ENCODE results near the gene ACTR8.
A peak's percentile ranks its signal among the peaks of the same experiment; 100 is the strongest.

ACTR8 gene

DNA sequence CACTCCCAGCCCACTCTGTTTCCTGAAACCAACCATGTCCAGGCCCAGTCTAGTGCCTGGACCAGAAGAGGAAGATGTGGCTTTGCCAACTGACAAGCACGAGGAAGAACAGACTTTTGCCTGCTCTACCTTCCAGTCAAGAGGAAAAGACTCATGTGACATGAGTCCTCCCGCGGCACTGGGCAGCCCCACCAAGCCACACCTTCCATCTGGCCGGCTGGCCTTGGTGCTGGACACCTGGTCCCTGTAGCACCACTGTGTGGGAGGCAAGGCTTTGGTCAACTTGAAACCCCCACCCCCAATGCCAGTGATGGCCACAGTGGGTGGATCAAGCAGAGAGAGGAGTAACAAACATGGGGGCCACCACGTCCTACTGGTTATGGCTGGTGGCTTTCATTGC lies 48.3 kb downstream of the ACTR8 start:
- DNase-seq: no peak

DNA sequence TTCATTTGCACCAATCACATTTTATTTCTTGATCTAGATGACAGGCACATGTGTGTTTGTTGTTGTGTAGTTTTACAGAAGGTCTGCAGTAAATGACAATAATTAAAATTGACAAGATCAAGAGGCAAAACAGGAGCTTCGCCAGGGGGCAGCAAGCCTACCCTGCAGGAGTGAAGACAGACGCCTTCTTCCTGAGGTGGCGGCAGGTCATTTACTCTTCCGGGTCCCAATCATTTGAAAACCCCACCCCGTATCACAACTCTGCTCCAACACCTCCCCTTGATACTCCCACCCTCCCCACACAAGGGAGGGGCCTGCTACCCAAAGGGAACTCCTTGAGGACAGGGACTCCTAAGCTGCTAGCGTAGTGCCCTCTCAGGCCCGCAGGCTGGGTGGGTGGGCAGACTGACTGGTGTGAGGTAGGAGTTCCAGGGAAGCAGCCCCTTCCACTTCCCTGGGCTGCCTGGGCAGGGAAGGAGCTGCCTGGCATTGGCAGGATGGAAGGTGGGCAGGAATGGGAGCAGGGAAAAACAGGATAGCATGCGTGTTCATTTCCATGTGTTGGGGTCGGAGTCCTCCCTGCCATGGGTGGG lies 48.8 kb downstream of the ACTR8 start:
- no peak for DNase-seq

DNA sequence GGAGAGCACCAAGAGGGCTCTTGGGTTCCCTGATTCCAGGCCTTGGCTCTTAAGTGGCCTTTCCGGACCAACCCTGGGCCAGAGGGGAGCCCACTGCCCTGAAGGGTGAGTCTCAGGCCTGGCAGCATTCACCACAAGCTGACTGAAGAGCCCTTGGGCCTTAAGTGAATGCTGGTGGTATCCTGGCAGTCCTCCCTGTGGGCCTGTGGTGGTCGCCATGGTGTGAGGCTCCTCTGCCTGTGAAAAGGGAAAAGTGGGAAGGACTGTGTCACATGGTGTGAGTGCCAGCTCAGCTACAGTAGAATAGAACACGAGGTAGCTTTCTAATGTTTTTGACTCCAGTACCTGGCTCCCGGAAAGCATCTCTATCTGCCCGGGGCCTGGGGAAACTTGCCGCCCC lies 51.0 kb downstream of the ACTR8 start:
- no peak for DNase-seq

DNA sequence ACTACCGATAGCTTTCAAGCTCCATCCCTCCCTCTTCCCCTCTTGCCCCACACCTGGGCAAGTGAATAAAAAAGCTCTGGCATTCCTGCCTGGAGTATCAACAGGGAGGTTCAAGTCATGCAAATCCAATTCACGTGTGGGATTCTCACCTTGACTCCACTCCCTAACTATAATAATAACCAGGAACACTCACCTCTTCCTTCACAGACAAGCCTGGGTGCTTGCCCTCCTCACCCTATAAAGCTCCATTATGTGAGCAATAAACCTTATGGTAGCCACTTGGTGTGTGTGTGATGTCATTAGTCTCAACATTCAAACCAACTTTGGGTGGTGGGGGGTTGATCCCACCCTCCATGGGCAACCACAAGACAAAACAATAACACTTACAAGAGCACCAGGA lies 52.3 kb downstream of the ACTR8 start:
- DNase-seq: no peak

DNA sequence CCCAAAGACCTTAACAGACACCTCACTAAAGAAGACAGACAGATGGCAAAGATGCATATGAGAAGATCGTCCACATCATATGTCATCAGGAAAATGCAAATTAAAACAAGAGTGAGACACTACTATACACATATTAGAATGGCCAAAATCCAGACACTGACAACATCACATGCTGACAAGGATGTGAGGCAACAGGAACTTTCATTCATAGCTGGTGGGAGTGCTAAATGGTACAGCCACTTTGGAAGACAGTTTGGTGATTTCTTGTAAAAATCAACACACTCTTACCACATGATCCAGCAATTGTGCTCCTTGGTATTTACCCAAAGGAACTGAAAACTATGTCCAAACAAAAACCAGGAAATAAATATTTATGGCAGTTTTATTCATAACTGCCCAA lies 53.4 kb downstream of the ACTR8 start:
- no peak for DNase-seq

DNA sequence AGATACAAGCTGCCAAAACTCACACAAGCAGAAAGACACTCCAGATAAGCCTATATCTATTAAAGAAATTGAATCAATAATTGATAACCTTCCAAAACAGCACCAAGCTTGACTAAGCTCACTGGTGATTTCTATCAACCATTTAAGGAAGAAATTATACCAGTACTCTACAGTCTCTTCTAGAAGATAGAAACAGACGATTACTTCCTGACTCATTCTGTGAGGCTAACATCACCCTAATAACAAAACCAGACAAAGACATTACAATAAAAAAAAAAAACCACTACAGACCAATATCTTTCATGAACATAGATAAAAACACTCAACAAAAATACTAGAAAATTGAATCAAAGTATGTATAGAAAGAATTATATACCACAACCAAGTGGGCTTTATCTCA lies 55.9 kb downstream of the ACTR8 start:
- DNase-seq: no peak

DNA sequence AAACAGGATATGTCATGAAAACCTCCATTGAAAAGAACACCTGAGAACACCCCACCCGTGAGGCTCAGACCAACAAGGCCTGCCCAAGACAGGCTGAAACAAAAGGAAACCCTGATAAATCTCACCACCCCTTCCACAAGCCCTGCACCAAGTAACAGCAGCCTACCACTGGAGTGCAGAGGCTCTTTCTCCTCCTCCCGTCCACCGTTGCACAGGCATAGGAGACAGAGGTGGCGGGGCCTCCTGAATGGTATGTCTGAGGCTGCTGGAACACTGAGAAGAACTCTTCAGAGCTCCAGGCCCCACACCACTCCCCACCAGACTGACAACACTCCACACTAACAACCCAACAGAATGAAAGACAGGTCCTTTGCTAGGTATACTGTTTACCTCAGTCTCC lies 57.2 kb downstream of the ACTR8 start:
- DNase-seq: no peak

DNA sequence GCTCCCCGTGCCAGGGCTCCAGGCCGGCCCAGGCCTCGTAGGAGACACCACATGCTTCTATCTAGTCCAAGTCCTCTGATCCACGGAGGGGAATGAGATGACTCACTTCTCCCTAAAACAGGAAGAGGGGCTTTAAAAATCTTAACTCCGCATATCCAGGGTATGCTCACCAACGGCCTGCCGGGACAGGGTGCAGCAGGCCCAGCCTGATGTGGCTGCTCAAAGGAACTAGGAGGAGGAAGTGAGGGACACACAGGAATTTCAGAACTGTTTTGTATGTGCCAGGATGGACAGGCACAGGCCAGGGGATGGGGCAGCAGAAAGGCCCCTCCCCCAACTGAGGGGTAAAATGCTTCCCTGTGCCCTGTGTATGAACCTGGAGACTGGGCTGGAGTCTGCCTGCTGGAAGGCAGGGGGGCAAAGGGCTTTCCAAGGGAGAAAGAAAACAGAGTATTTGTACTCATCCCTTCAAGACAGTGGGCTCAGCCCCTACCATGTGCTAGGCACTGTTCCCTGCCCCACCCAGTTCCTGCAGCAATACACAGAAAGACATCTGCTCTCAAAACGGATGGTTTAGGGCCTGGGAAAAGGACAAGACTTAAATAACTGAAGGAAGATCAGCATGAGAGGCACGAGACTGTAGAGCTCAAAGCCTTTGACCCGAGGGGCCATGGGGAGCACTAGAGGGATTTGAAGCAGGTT lies 57.8 kb downstream of the ACTR8 start:
- DNase-seq: no peak

DNA sequence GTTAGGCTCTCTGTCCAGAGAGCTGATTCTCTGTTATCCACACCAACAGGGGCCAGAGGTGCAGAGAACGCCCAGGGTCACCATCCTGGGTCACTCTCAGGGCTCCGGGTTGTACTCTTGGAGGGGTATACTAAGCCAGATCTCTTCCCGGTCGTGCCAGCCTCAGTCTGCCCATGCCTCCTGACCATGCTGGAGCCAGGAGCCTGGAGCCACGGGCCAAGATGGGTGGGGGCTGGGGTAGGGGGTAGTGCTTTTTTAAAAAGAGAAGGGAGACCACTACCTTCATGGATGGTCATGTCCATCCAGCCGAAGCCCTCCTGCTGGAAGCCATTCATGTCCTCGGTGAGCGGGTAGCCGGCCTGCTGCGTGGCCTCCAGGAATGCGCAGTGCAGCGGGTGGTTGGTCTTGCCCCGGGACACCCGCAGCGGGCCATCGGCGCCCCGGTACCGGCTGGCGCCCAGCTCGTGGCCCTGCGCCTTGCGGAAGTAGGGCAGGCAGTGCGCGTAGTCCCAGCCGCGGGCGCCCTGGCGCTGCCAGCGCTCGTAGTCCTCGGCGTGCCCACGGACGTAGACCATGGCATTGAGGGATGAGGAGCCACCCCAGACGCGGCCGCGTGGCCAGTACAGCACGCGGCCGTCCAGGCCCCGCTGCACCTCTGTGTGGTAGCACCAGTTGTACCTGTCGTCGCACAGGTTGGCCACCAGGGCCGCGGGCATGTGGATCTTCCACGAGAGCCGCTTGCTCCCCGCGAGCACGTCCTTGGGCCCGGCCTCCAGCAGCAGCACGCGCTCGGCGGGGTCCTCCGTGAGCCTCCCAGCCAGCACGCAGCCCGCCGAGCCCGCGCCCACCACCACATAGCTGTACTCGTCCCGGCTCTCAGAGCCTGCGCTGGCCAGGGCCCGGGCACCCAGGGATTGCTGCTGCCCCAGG lies 58.7 kb downstream of the ACTR8 start:
- no peak for DNase-seq

DNA sequence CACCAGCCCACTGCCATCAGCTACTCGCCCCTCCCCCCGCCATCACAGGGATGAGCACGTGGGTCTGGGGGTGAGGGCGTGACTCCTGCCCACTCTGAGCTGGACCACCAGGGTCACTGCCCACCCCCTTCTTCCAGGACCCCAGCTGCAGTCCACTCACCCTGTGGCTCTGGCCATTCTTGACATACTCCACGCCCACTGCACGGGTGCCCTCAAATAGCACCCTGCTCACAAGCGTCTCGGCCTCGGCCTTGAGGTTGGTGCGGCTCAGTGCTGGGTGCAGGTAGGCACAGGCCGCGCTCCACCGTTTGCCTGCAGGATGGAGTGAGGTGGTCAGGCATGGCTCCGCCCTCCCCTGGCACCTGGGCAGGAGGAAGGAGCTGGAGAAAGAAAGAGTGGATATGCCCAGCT lies 59.6 kb downstream of the ACTR8 start:
- DNase-seq: no peak

DNA sequence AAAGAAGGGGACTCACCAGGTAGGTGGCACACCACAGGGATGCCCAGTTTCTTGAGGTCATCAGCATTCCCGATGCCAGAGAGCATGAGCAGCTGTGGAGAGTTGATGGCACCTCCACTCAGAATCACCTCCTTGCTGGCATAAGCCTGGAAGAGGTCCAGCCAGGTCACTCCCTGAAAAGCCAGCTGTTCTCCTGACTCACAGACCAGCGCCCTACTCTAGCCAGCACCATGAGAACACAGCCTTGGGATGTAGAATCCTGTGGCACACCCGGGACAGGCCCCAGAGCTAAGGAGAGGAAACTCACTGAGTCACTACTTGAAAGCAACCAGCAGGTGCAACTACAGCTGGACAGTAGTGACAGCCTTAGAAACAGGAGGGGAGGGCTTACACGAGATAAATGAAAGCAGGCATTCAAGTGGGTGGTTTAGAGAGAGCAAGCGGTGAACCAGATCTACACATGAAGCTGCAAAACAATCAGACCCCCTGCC lies 60.3 kb downstream of the ACTR8 start:
- peak; percentile 59 to 65 for DNase-seq

DNA sequence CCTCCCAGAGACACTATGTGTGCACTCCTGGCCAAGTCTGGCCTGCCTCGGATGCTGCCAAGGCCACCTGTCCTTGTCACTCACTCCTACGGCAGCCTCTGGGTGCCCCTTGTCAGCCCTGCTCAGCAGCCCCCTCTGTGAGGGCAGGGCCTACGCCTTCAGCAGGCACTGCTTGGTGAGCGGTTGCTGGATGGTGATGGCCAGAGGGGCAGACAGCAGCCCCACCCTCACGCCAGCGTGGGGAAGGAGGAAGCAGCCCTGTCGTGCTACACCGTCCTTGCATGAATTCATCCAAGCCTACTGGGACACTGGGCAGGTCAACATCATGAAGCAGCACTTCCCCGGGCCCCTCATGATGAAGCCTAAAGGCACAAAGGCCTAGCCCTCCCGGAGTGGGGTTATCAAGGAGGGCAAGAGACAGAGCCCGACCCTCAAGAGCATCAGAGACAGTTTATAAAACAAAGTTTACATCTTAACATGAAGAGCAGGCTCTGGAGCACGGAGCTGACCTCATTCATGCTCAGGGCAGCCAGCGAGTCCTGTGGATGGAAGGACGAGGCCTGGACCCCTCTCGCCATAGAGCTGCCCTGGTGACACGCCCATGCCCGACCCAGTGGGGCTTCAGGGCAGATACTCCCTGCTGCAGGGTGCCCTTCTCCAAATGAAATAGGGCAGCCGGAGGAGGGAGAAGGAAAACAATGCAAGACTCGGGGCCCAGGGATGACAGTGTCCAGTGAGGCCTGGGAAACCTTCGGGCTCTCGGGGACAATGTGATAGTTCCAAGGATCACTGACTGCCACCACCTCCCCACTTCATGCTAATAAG lies 61.0 kb downstream of the ACTR8 start:
- no peak for DNase-seq

DNA sequence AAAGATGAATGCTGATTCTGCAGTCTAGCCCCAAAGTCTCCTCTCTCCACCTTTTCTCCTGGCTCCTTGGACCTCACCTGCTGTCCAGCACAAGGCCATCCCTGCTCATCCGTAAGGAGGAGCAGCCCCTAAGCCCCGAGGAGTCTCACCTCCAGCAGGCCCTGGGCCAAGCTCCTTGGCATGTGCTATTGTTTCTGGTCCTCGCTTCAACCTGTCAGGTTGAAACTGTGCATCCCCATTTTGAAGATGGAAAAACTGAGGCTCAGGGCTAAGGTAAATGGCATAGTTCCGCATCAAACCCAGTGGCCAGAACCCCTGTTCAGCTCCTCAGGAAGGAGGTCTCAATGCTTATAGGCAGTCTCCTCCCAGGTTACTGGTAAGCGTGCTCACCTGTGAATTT lies 61.9 kb downstream of the ACTR8 start:
- DNase-seq: no peak

DNA sequence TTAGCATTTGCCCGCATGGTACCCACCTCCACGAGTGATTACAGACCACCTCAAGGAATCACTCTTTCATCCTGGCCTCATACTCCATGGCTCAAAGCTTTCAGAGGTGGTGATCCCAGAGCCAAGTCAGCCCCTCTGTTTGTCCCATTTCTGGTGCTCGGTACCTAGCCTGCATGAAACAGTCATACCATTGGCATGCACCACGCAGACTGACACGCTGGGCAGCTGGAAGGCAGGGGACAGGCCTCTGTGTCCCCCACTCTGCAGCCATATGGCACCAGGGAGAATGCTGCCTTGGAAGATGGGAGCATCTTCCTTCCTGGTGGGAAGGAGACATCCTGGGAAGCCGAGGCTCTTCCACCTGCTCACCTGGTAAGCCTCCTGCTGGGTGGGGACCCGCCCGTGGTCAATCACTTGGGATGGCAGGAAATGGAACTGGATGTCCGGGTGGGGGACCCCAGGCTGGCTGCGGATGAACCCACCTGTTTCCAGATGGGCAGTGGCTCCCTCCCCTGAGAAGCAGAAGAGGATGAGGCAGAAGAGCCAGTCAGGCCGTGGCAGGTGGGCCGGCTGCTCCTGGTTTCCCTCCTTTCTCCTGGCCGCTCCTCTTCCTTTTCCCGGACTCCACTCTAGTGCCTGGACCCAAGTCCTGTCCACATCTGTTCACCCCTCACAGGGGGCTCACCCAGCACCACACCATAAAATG lies 62.6 kb downstream of the ACTR8 start:
- no peak for DNase-seq

DNA sequence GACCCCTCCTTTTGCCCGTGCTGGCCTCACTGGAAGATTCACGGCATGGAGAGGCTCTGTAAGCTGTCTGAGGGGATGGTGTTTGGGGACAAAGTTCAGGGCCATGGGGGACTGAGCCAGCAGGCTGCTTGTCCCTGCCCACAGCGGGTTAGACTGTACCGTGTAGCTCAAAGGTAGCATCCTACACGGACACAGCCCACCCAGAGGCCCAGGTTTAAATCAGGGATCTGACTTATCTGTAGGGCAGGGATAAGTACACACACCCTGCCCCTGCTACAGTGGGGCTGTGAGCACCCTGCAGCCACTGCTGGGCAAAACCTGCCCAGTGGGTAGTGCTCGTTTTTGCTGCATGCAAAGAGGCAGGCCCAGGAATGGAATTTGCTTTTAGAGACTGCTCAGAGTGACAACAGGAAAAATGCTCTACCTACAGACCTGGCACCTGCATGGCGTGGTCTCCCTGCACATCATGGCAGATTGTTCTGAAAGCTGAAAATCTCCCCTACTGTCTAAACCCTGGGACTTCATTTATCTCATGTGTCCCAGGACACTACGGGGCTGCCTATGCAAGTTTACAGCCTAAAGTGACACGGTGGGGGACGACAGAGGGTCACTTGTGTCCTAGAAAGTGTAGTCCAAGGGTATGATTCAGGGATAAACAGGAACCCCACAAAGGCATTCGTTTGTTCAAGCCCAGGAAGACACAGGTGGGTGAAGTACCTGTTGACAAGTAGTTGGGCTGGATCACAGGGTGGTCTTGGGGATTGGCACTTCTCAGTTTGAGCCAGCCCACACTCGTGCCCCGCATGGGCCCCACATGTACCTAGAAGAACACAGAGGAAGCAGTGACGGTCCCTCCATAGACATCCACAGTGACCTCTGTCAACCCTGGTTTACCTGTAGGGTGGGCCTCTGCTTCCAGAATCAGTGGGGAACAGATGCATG lies 63.5 kb downstream of the ACTR8 start:
- no peak for DNase-seq

DNA sequence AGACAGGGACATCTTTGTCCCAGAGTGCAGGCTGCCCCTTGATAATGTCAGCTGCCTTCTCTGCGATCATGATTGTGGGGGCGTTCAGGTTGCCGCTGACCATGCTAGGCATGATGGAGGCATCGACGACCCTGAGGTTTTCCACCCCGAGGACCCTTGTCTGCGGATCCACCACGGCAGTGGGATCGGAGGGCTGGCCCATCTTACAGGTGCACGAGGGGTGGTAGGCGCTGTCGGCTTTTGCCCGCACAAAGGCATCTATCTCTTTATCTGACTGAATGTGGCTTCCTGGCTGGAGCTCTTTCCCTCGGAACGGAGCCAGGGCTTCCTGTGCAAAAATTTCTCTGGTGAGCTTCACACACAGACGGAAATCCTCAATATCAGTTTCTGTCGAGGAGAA lies 64.1 kb downstream of the ACTR8 start:
- no peak for DNase-seq

DNA sequence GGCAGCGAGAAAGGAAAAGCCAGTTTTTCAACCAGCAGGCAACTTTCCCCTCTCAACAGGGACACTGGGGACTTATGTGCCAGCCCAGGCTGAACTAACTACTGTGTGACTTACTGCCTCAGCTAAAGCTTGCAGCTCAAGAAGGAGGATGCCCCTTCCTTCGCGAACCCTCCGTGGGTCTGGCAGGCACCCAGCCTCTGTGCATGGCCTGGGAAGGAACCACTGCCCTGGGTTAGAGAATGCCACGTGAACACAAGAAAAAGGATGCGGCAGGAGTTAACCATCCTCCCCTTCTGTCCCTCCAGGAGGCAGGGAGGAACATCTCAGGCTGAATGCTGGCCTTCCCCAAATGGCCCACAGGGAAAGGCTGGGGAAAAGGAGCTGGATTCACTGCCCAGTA lies 64.7 kb downstream of the ACTR8 start:
- DNase-seq: no peak

Data from SHP77 (cell line).